NB4 (cell line): ENCODE data around the gene PRSS56.

Experiments used
- CTCF ChIP-seq: IDR thresholded peaks from one replicate; pipeline ENCODE4 v1.5.1; 2012; ENCODE audit warnings: low read depth, low read length
- MAX ChIP-seq: IDR thresholded peaks from 2 replicates; pipeline ENCODE4 v1.6.1; 2011; ENCODE audit warnings: low read depth, low read length

- TF ChIP-seq CTCF (no peak), MAX (no peak)
Observed at GRCh38 chr2:232482301-232483238, 37.6 kb upstream of the PRSS56 start.
